HEK293 (cell line): ENCODE measurements around the gene CDK19.
"Not testable (repeated sequence)": the region's sequence is repeated elsewhere in the genome, so short reads cannot be mapped to it uniquely, and the experiment has no call there.

Experiments used
- CTCF ChIP-seq: fragments of 450-650 bp; formaldehyde crosslinking; IDR thresholded peaks from 2 replicates; pipeline ENCODE4 v1.5.1; 2016; ENCODE audit warnings: missing biosample characterization, missing genetic modification characterization
- ZIC2 ChIP-seq: fragments of 450-650 bp; formaldehyde crosslinking; IDR thresholded peaks from 2 replicates; pipeline ENCODE4 v1.5.1; 2016; ENCODE audit warnings: missing biosample characterization, missing genetic modification characterization
- ZNF10 ChIP-seq: fragments of 450-650 bp; formaldehyde crosslinking; IDR thresholded peaks from 2 replicates; pipeline ENCODE4 v1.5.1; 2017; ENCODE audit warnings: missing biosample characterization, missing genetic modification characterization
- ZNF114 ChIP-seq: fragments of 450-650 bp; formaldehyde crosslinking; IDR thresholded peaks from 2 replicates; pipeline ENCODE4 v1.5.0; 2017; ENCODE audit warnings: missing biosample characterization, missing genetic modification characterization
- ZNF140 ChIP-seq: fragments of 450-650 bp; formaldehyde crosslinking; IDR thresholded peaks from 2 replicates; pipeline ENCODE4 v1.5.1; 2016; ENCODE audit warnings: missing biosample characterization, missing genetic modification characterization
- ZNF175 ChIP-seq: fragments of 450-650 bp; formaldehyde crosslinking; IDR thresholded peaks from 2 replicates; pipeline ENCODE4 v1.5.1; 2016; ENCODE audit warnings: missing biosample characterization, missing genetic modification characterization
- ZNF214 ChIP-seq: fragments of 450-650 bp; formaldehyde crosslinking; IDR thresholded peaks from 2 replicates; pipeline ENCODE4 v1.5.1; 2017; ENCODE audit warnings: missing biosample characterization, mild to moderate bottlenecking, missing genetic modification characterization, borderline replicate concordance
- ZNF335 ChIP-seq: fragments of 450-650 bp; formaldehyde crosslinking; conservative IDR thresholded peaks from 2 replicates; pipeline ENCODE4 v1.5.1; 2016; ENCODE audit warnings: missing biosample characterization, missing genetic modification characterization
- TF ChIP-seq, protein P1 (sequence below): fragments of 450-650 bp; formaldehyde crosslinking; IDR thresholded peaks from 2 replicates; pipeline ENCODE4 v1.5.1; 2016; ENCODE audit warnings: missing biosample characterization, missing genetic modification characterization
- TF ChIP-seq, protein P2 (sequence below): fragments of 450-650 bp; formaldehyde crosslinking; IDR thresholded peaks from 2 replicates; pipeline ENCODE4 v1.5.1; 2016; ENCODE audit warnings: missing biosample characterization, missing genetic modification characterization, low read depth

GRCh38 chr6:110719601-110720000 is 95.7 kb downstream of the CDK19 start:
- TF ChIP-seq CTCF (tag by site-specific recombination); ZNF114 (tag by site-specific recombination); ZNF175 (tag by site-specific recombination); ZNF140 (tag by site-specific recombination); ZNF335 (tag by site-specific recombination); ZIC2 (tag by site-specific recombination); ZNF10; ZNF214 (tag by site-specific recombination): not testable (repeated sequence)
- TF ChIP-seq, protein P1, sequence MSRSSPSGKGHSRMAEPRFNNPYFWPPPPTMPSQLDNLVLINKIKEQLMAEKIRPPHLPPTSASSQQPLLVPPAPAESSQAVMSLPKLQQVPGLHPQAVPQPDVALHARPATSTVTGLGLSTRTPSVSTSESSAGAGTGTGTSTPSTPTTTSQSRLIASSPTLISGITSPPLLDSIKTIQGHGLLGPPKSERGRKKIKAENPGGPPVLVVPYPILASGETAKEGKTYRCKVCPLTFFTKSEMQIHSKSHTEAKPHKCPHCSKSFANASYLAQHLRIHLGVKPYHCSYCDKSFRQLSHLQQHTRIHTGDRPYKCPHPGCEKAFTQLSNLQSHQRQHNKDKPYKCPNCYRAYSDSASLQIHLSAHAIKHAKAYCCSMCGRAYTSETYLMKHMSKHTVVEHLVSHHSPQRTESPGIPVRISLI (tag by site-specific recombination) = not testable (repeated sequence)
- TF ChIP-seq, protein P2, sequence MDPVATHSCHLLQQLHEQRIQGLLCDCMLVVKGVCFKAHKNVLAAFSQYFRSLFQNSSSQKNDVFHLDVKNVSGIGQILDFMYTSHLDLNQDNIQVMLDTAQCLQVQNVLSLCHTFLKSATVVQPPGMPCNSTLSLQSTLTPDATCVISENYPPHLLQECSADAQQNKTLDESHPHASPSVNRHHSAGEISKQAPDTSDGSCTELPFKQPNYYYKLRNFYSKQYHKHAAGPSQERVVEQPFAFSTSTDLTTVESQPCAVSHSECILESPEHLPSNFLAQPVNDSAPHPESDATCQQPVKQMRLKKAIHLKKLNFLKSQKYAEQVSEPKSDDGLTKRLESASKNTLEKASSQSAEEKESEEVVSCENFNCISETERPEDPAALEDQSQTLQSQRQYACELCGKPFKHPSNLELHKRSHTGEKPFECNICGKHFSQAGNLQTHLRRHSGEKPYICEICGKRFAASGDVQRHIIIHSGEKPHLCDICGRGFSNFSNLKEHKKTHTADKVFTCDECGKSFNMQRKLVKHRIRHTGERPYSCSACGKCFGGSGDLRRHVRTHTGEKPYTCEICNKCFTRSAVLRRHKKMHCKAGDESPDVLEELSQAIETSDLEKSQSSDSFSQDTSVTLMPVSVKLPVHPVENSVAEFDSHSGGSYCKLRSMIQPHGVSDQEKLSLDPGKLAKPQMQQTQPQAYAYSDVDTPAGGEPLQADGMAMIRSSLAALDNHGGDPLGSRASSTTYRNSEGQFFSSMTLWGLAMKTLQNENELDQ (tag by site-specific recombination) = not testable (repeated sequence)
